Neural cell (in vitro differentiated cells): ENCODE measurements around the gene RIC3. TPM values are rescaled to one million over a fixed set of nuclear protein-coding genes. Genes with fewer than 3 reads are reported as not detected.

ENCODE experiments used
- H2AFZ ChIP-seq: fragments of 200-600, 300-800 bp; sonication (generic), shearing (Covaris generic); 2 replicates; pipeline ENCODE4 v1.6.0; 2014; ENCODE audit warnings: low read depth, mild to moderate bottlenecking, antibody characterized with exemption, low read length, moderate library complexity
- H3F3A ChIP-seq: fragments of 200-600 bp; shearing (Covaris generic); 2 replicates; pipeline ENCODE4 v1.6.1; 2016; ENCODE audit warnings: mild to moderate bottlenecking, moderate library complexity, mixed read lengths, antibody characterized with exemption, low read length; ENCODE audit not compliant: insufficient read depth, poor library complexity, severe bottlenecking
- H3K27ac ChIP-seq: fragments of 200-600, 300-800 bp; sonication (generic), shearing (Covaris generic); 2 replicates; pipeline ENCODE4 v1.5.1; 2014; ENCODE audit warnings: mild to moderate bottlenecking, low read length, moderate library complexity
- H3K27me3 ChIP-seq: fragments of 300-800, 200-600 bp; sonication (generic), shearing (Covaris generic); 2 replicates; pipeline ENCODE4 v1.6.0; 2014; ENCODE audit warnings: mild to moderate bottlenecking, low read depth, low read length, moderate library complexity; ENCODE audit not compliant: insufficient read depth
- H3K36me3 ChIP-seq: fragments of 300-800, 200-600 bp; sonication (generic), shearing (Covaris generic); 2 replicates; pipeline ENCODE4 v1.5.1; 2014; ENCODE audit warnings: mild to moderate bottlenecking, antibody characterized with exemption, low read length, moderate library complexity; ENCODE audit not compliant: insufficient read depth
- H3K4me2 ChIP-seq: fragments of 300-800, 200-600 bp; sonication (generic), shearing (Covaris generic); 2 replicates; pipeline ENCODE4 v1.6.0; 2014; ENCODE audit warnings: mild to moderate bottlenecking, low read length
- H3K4me3 ChIP-seq: fragments of 300-800, 200-600 bp; sonication (generic), shearing (Covaris generic); 2 replicates; pipeline ENCODE4 v1.5.1; 2014; ENCODE audit warnings: mild to moderate bottlenecking, low read length, moderate library complexity
- H3K79me2 ChIP-seq: fragments of 200-600 bp; shearing (Covaris generic); replicated peaks from 2 replicates; pipeline ENCODE4 v1.6.0; 2014; ENCODE audit warnings: mild to moderate bottlenecking, low read length, moderate library complexity; ENCODE audit not compliant: insufficient read depth
- H3K9ac ChIP-seq: fragments of 300-800, 200-600 bp; sonication (generic), shearing (Covaris generic); 2 replicates; pipeline ENCODE4 v1.6.1; 2016; ENCODE audit warnings: mild to moderate bottlenecking, low read length, mixed read lengths
- H3K9me2 ChIP-seq: fragments of 200-600 bp; shearing (Covaris generic); 2 replicates; pipeline ENCODE4 v1.6.1; 2016; ENCODE audit warnings: mild to moderate bottlenecking, low read length, mixed read lengths; ENCODE audit not compliant: insufficient read depth
- H3K9me3 ChIP-seq: fragments of 200-600, 300-800 bp; sonication (generic), shearing (Covaris generic); 2 replicates; pipeline ENCODE4 v1.6.1; 2016; ENCODE audit warnings: mild to moderate bottlenecking, mixed run types, low read length, moderate library complexity, mixed read lengths
- H4K20me1 ChIP-seq: fragments of 200-600 bp; shearing (Covaris generic); 2 replicates; pipeline ENCODE4 v1.6.1; 2016; ENCODE audit warnings: mild to moderate bottlenecking, mixed run types; ENCODE audit not compliant: insufficient read depth
- CTCF ChIP-seq: fragments of 450-650 bp; IDR thresholded peaks from 2 replicates; pipeline ENCODE4 v1.5.1; 2014; ENCODE audit warnings: antibody characterized with exemption, mild to moderate bottlenecking, moderate library complexity; ENCODE audit not compliant: poor library complexity, severe bottlenecking
- EP300 ChIP-seq: fragments of 450-650 bp; conservative IDR thresholded peaks from 2 replicates; pipeline ENCODE4 v1.6.1; 2014; ENCODE audit warnings: antibody characterized with exemption, mild to moderate bottlenecking, moderate library complexity; ENCODE audit not compliant: poor library complexity, severe bottlenecking
- EZH2 ChIP-seq: fragments of 200-600, 300-800 bp; shearing (Covaris generic), sonication (generic); IDR thresholded peaks from 2 replicates; pipeline ENCODE4 v1.6.1; 2014; ENCODE audit warnings: antibody characterized with exemption, low read length, borderline replicate concordance, mild to moderate bottlenecking; ENCODE audit not compliant: insufficient read depth, poor library complexity, severe bottlenecking
- MXI1 ChIP-seq: fragments of 450-650 bp; conservative IDR thresholded peaks from 2 replicates; pipeline ENCODE4 v1.6.1; 2014; ENCODE audit warnings: antibody characterized with exemption, mild to moderate bottlenecking; ENCODE audit not compliant: poor library complexity, severe bottlenecking
- POLR2AphosphoS5 ChIP-seq: IDR thresholded peaks from 2 replicates; pipeline ENCODE4 v1.6.1; 2012
- RAD21 ChIP-seq: fragments of 450-650 bp; conservative IDR thresholded peaks from 2 replicates; pipeline ENCODE4 v1.6.1; 2014; ENCODE audit warnings: antibody characterized with exemption, mild to moderate bottlenecking, moderate library complexity
- REST ChIP-seq: IDR thresholded peaks from 2 replicates; pipeline ENCODE4 v1.6.1; 2012; ENCODE audit warnings: borderline replicate concordance
- SMC3 ChIP-seq: fragments of 450-650 bp; conservative IDR thresholded peaks from 2 replicates; pipeline ENCODE4 v1.6.1; 2014; ENCODE audit warnings: antibody characterized with exemption, mild to moderate bottlenecking, moderate library complexity; ENCODE audit not compliant: poor library complexity
- polyA plus RNA-seq: library from polyadenylated mRNA; depleted of rRNA; stranded (reverse); fragments of >200 nt; gene quantifications from 2 replicates; pipeline ENCODE4 v1.2.3, GENCODE V29; 2014

RIC3 gene
- polyA plus RNA-seq, 1 donor from 2014 or later = 94.5 TPM

GRCh38 chr11:8084352-8084751 lies 84.5 kb downstream of the RIC3 start:
- peak overlapping the region; percentile 91 for H3K4me2 ChIP-seq
- H3K9ac ChIP-seq = peak overlapping the region; percentile 84
- peaks cover 58% of the 10 kb centered on the region for H3K79me2 ChIP-seq
- no peaks in the 10 kb centered on the region for H4K20me1 ChIP-seq
- peak overlapping the region; percentile 91 for H3K27ac ChIP-seq
- no peak overlapping the region for H2AFZ ChIP-seq
- H3K4me3 ChIP-seq = peak overlapping the region; percentile 88
- H3K36me3 ChIP-seq = no peaks in the 10 kb centered on the region
- peaks cover 3% of the 10 kb centered on the region for H3F3A ChIP-seq
- TF ChIP-seq REST (no peak), POLR2AphosphoS5 (no peak), CTCF (no peak), RAD21 (no peak), EZH2 (no peak), EP300 (no peak), SMC3 (no peak)
- H3K27me3 ChIP-seq = no peaks in the 10 kb centered on the region
- no peaks in the 10 kb centered on the region for H3K9me2 ChIP-seq
- H3K9me3 ChIP-seq = no peaks in the 10 kb centered on the region

- H2AFZ ChIP-seq = no peak overlapping the region
- peak overlapping the region; percentile 91 for H3K4me2 ChIP-seq
- H3F3A ChIP-seq = peaks cover 3% of the 10 kb centered on the region
- no peak for TF ChIP-seq EZH2
- peak; percentile 56 for TF ChIP-seq EP300
- TF ChIP-seq MXI1 = peak; percentile 77
- TF ChIP-seq RAD21 = no peak
- no peaks in the 10 kb centered on the region for H3K9me3 ChIP-seq
- H4K20me1 ChIP-seq = no peaks in the 10 kb centered on the region
- H3K9ac ChIP-seq = peak overlapping the region; percentile 84
- peak overlapping the region; percentile 91 for H3K27ac ChIP-seq
- H3K79me2 ChIP-seq = peaks cover 58% of the 10 kb centered on the region
- no peaks in the 10 kb centered on the region for H3K36me3 ChIP-seq
- no peaks in the 10 kb centered on the region for H3K9me2 ChIP-seq
- H3K27me3 ChIP-seq = no peaks in the 10 kb centered on the region
- peak overlapping the region; percentile 88 for H3K4me3 ChIP-seq
Observed at GRCh38 chr11:8083871-8084281, 84.9 kb downstream of the RIC3 start.

- Histone ChIP-seq H3K9ac (peak overlapping the region; percentile 84), H3K4me2 (peak overlapping the region; percentile 91), H3K9me2 (no peaks in the 10 kb centered on the region), H3K27ac (peak overlapping the region; percentile 91), H3K27me3 (no peaks in the 10 kb centered on the region), H3K4me3 (peak overlapping the region; percentile 88), H3K36me3 (no peaks in the 10 kb centered on the region), H4K20me1 (no peaks in the 10 kb centered on the region), H3K9me3 (no peaks in the 10 kb centered on the region), H3K79me2 (peaks cover 54% of the 10 kb centered on the region), H2AFZ (no peak overlapping the region), H3F3A (peaks cover 3% of the 10 kb centered on the region)
- TF ChIP-seq MXI1 = no peak
Observed at GRCh38 chr11:8083088-8083395, 85.8 kb downstream of the RIC3 start.
